HCT116 (cell line): ENCODE measurements around the gene ICA1. TPM values are rescaled to one million over a fixed set of nuclear protein-coding genes. Genes with fewer than 3 reads are reported as not detected.

Experiments used
- ATAC-seq: fragments of 200-7000 bp; cut with Tn5 transposase; 2 replicates; pipeline ENCODE4 v1.9.1; 2020; ENCODE audit warnings: mild to moderate bottlenecking, moderate library complexity
- BruUV-seq: library from RNA; stranded (reverse); fragments of 400-500 nt; replicated peaks from 2 replicates; lab custom pipeline; 2021; lab: Mats Ljungman, UMichigan
- CTCF ChIA-PET: fragments of 300-600 bp; sonication (Branson Sonifier 250); formaldehyde crosslinking; loops from one replicate; lab custom pipeline; 2021; ENCODE audit warnings: antibody characterized with exemption; lab: Charles Lee
- POLR2A ChIA-PET: fragments of 300-600, 350-600 bp; sonication (Branson Sonifier 250); formaldehyde crosslinking; loops from one replicate; lab custom pipeline; 2021; ENCODE audit warnings: antibody characterized with exemption; lab: Charles Lee
- RAD21 ChIA-PET, 2 experiments: fragments of 300-600 bp; sonication (Branson Sonifier 250); formaldehyde crosslinking; loops; one replicate each; lab custom pipeline; 2023; ENCODE audit warnings: low total read pairs in 2 of 2; ENCODE audit not compliant: uncharacterized antibody in 2 of 2, unreplicated experiment in 2 of 2, low non-redundant PET in 1 of 2; lab: Charles Lee
- DNase-seq: peaks from one replicate; pipeline ENCODE4 v3.0.0-alpha.2; 2010; ENCODE audit warnings: low read depth, low spot score
- H2AFZ ChIP-seq: fragments of 200-600 bp; shearing (Covaris generic), sonication (generic); 2 replicates; pipeline ENCODE4 v1.6.1; 2017; ENCODE audit warnings: low read depth, mixed run types, mixed read lengths, antibody characterized with exemption, low read length; ENCODE audit not compliant: poor library complexity, severe bottlenecking
- H3K27ac ChIP-seq: 2 replicates; pipeline ENCODE4 v1.5.1; 2012; ENCODE audit warnings: low read depth, low read length
- H3K27me3 ChIP-seq: fragments of 200-600 bp; sonication (generic); 2 replicates; pipeline ENCODE4 v1.6.1; 2016; ENCODE audit warnings: mixed run types, low read length, mixed read lengths; ENCODE audit not compliant: insufficient read depth
- H3K36me3 ChIP-seq, 2 experiments: fragments of 200-500 bp in 1 of 2; fragments of 200-600 bp in 1 of 2; sonication (Bioruptor generic) in 1 of 2; sonication (generic) in 1 of 2; 2 replicates each; pipeline versions ENCODE4 v1.5.1 to v1.6.1; 2014 to 2016; ENCODE audit warnings: low read length in 2 of 2, inconsistent platforms in 1 of 2, mixed read lengths in 1 of 2, mixed run types in 1 of 2; ENCODE audit not compliant: insufficient read depth in 2 of 2, control insufficient read depth in 1 of 2
- H3K4me1 ChIP-seq, 2 experiments: fragments of 200-600 bp in 1 of 2; sonication (generic) in 1 of 2; 2 replicates each; pipeline versions ENCODE4 v1.5.1 to v1.6.1; 2012 to 2017; ENCODE audit warnings: low read length in 2 of 2, inconsistent platforms in 1 of 2, mild to moderate bottlenecking in 1 of 2, mixed read lengths in 1 of 2, mixed run types in 1 of 2, moderate library complexity in 1 of 2; ENCODE audit not compliant: insufficient read depth in 2 of 2, control insufficient read depth in 1 of 2
- H3K4me2 ChIP-seq: fragments of 200-600 bp; sonication (generic); 2 replicates; pipeline ENCODE4 v1.6.1; 2017; ENCODE audit warnings: mixed run types, low read length, mixed read lengths
- H3K4me3 ChIP-seq, 2 experiments: fragments of 200-600 bp in 1 of 2; sonication (generic) in 1 of 2; replicated peaks in 1 of 2; 2 replicates each; pipeline ENCODE4 v1.5.1; 2011 to 2016; ENCODE audit warnings: low read length in 2 of 2, control low read depth in 1 of 2, low read depth in 1 of 2, mild to moderate bottlenecking in 1 of 2, mixed read lengths in 1 of 2, mixed run types in 1 of 2
- H3K79me2 ChIP-seq: fragments of 200-600 bp; sonication (generic); 2 replicates; pipeline ENCODE4 v1.6.1; 2017; ENCODE audit warnings: mild to moderate bottlenecking, mixed run types, low read length, moderate library complexity, mixed read lengths; ENCODE audit not compliant: insufficient read depth
- H3K9ac ChIP-seq: fragments of 200-600 bp; sonication (generic); 2 replicates; pipeline ENCODE4 v1.6.1; 2016; ENCODE audit warnings: low read length, mixed read lengths
- H3K9me2 ChIP-seq: fragments of 200-600 bp; sonication (generic), shearing (Covaris generic); 2 replicates; pipeline ENCODE4 v1.6.1; 2017; ENCODE audit warnings: mixed run types, mild to moderate bottlenecking, moderate library complexity; ENCODE audit not compliant: insufficient read depth
- H3K9me3 ChIP-seq, 2 experiments: fragments of 200-500 bp in 1 of 2; fragments of 200-600 bp in 1 of 2; sonication (Bioruptor generic) in 1 of 2; sonication (generic) in 1 of 2; 2 replicates each; pipeline ENCODE4 v1.6.1; 2014 to 2017; ENCODE audit warnings: low read length in 2 of 2, mixed read lengths in 2 of 2, inconsistent platforms in 1 of 2, low read depth in 1 of 2, mild to moderate bottlenecking in 1 of 2, mixed run types in 1 of 2, moderate library complexity in 1 of 2; ENCODE audit not compliant: control insufficient read depth in 1 of 2, insufficient read depth in 1 of 2
- H4K20me1 ChIP-seq: fragments of 200-600 bp; sonication (generic), shearing (Covaris generic); 2 replicates; pipeline ENCODE4 v1.6.1; 2017; ENCODE audit warnings: mixed run types, mild to moderate bottlenecking, moderate library complexity; ENCODE audit not compliant: insufficient read depth
- CBX3 ChIP-seq: IDR thresholded peaks from 2 replicates; pipeline ENCODE4 v1.6.1; 2012; ENCODE audit warnings: low read depth
- EGR1 ChIP-seq: IDR thresholded peaks from 2 replicates; pipeline ENCODE4 v1.6.1; 2012; ENCODE audit warnings: low read depth
- ELF1 ChIP-seq: IDR thresholded peaks from 2 replicates; pipeline ENCODE4 v1.6.1; 2012; ENCODE audit warnings: low read depth, borderline replicate concordance
- EZH2phosphoT487 ChIP-seq: fragments of 200-600 bp; IDR thresholded peaks from 2 replicates; pipeline ENCODE4 v1.6.1; 2018; ENCODE audit warnings: antibody characterized with exemption, borderline replicate concordance
- POLR2A ChIP-seq: IDR thresholded peaks from 2 replicates; pipeline ENCODE4 v1.7.0; 2011; ENCODE audit warnings: borderline replicate concordance; ENCODE audit not compliant: insufficient read depth, insufficient read length; ENCODE audit errors: extremely low read depth
- POLR2AphosphoS5 ChIP-seq: IDR thresholded peaks from 2 replicates; pipeline ENCODE4 v1.6.1; 2011; ENCODE audit warnings: mild to moderate bottlenecking, low read depth, low read length, moderate library complexity
- RAD21 ChIP-seq: IDR thresholded peaks from 2 replicates; pipeline ENCODE4 v1.6.1; 2012; ENCODE audit warnings: low read depth, mild to moderate bottlenecking
- REST ChIP-seq: IDR thresholded peaks from 2 replicates; pipeline ENCODE4 v1.6.1; 2012; ENCODE audit warnings: low read depth
- SIN3A ChIP-seq: IDR thresholded peaks from 2 replicates; pipeline ENCODE4 v1.6.1; 2012; ENCODE audit warnings: low read depth
- ZNF274 ChIP-seq: fragments of 200-500 bp; sonication (Bioruptor generic); IDR thresholded peaks from 2 replicates; pipeline ENCODE4 v1.6.1; 2014; ENCODE audit warnings: mild to moderate bottlenecking, low read depth, low read length, inconsistent platforms
- intact Hi-C: fragments of 100-400 bp; cut with micrococcal nuclease; formaldehyde crosslinking; loops from 2 replicates; pipeline ENCODE4 v1.10.0; 2022
- total RNA-seq: library from RNA; stranded (reverse); gene quantifications from one replicate; pipeline ENCODE4 v1.2.1, GENCODE V29; 2021; ENCODE audit not compliant: unreplicated experiment
- TF ChIP-seq, protein P1 (sequence below): IDR thresholded peaks from 2 replicates; pipeline ENCODE4 v1.6.1; 2011; ENCODE audit warnings: mild to moderate bottlenecking, low read length, moderate library complexity; ENCODE audit not compliant: insufficient replicate concordance; ENCODE audit errors: extremely low read depth
- TF ChIP-seq, protein P2 (sequence below), 3 experiments: fragments of 200-600 bp in 1 of 3; sonication (generic) in 1 of 3; IDR thresholded peaks in 2 of 3; conservative IDR thresholded peaks in 1 of 3; 2 replicates each; pipeline ENCODE4 v1.5.1; 2012 to 2017; ENCODE audit warnings: low read depth in 2 of 3, low read length in 2 of 3, antibody characterized with exemption in 1 of 3, borderline replicate concordance in 1 of 3, control low read depth in 1 of 3, mild to moderate bottlenecking in 1 of 3, mixed read lengths in 1 of 3, mixed run types in 1 of 3, moderate library complexity in 1 of 3; ENCODE audit not compliant: insufficient read depth in 1 of 3

Gene ICA1
- total RNA-seq, 1 experiment from 2014 or later = 16.4 TPM

DNA sequence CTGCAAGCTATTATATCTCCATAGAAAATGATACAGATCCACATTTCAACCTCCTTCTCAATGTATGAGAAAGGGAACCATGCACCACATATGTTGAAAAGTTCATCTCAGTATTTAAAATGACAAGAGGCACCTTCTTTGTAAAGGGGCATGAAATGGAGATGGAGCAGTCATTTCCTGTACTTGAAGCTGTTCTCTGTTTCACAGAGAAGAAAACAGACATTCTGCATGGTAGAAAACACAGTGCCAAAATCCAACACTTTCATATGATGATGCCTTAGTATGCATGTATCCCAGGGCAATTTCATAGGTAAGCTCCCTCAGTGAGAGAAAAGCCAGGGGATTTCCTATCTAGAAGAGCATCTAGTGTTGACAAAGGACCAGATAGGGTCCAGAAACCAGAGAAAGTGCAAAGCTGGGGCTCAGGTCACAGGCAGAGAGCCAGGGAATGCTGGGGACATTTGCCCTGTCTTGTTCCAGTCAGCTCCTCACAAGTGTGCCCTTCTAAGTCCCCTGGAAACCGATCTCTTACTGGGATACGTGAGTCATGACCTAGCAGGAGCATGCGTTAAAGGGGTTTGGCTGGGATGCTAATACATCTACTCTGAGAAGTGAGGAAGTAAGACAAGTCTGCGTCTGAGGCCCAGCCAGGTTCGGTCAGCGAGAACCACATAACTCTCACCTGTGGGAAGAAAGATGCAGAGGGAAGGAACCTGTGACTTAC, 118.7 kb downstream of the ICA1 start:
- BruUV-seq = no TSS peak
- H3K9me3 ChIP-seq = no peaks in the 10 kb centered on the region
- ChIA-PET POLR2A (no interaction called here), RAD21 (no interaction called here), CTCF (no interaction called here)
- no peaks in the 10 kb centered on the region for H3K79me2 ChIP-seq
- H3K27ac ChIP-seq = no peak overlapping the region
- TF ChIP-seq EZH2phosphoT487 (no peak), SIN3A (no peak), CBX3 (no peak), POLR2A (no peak), ZNF274 (no peak)
- ATAC-seq = no peak
- H4K20me1 ChIP-seq = no peaks in the 10 kb centered on the region
- no peaks in the 10 kb centered on the region for H3K4me1 ChIP-seq
- no peak overlapping the region for H2AFZ ChIP-seq
- H3K27me3 ChIP-seq = no peaks in the 10 kb centered on the region
- H3K4me3 ChIP-seq = no peak overlapping the region
- H3K9ac ChIP-seq = no peak overlapping the region
- DNase-seq = no peak
- H3K9me2 ChIP-seq = no peaks in the 10 kb centered on the region
- intact Hi-C loops = no loop called here
- H3K36me3 ChIP-seq = no peaks in the 10 kb centered on the region
- H3K4me2 ChIP-seq = no peak overlapping the region

GRCh38 chr7:8142477-8142876, 119.5 kb downstream of the ICA1 start:
- Histone ChIP-seq H3K36me3 (no peaks in the 10 kb centered on the region), H4K20me1 (no peaks in the 10 kb centered on the region), H3K4me3 (no peak overlapping the region), H3K4me1 (no peaks in the 10 kb centered on the region), H3K79me2 (no peaks in the 10 kb centered on the region), H3K27ac (no peak overlapping the region), H3K9me2 (no peaks in the 10 kb centered on the region), H3K9me3 (no peaks in the 10 kb centered on the region), H3K4me2 (no peak overlapping the region), H3K27me3 (no peaks in the 10 kb centered on the region), H3K9ac (no peak overlapping the region), H2AFZ (no peak overlapping the region)
- POLR2A ChIA-PET = no interaction called here
- ATAC-seq (no peak), DNase-seq (no peak)
- intact Hi-C loops = no loop called here
- RAD21 ChIA-PET = no interaction called here
- no TSS peak for BruUV-seq
- CTCF ChIA-PET = no interaction called here
- TF ChIP-seq ELF1 (no peak), EGR1 (no peak), RAD21 (no peak), POLR2AphosphoS5 (no peak), REST (no peak), CBX3 (no peak)
- TF ChIP-seq, protein P1, sequence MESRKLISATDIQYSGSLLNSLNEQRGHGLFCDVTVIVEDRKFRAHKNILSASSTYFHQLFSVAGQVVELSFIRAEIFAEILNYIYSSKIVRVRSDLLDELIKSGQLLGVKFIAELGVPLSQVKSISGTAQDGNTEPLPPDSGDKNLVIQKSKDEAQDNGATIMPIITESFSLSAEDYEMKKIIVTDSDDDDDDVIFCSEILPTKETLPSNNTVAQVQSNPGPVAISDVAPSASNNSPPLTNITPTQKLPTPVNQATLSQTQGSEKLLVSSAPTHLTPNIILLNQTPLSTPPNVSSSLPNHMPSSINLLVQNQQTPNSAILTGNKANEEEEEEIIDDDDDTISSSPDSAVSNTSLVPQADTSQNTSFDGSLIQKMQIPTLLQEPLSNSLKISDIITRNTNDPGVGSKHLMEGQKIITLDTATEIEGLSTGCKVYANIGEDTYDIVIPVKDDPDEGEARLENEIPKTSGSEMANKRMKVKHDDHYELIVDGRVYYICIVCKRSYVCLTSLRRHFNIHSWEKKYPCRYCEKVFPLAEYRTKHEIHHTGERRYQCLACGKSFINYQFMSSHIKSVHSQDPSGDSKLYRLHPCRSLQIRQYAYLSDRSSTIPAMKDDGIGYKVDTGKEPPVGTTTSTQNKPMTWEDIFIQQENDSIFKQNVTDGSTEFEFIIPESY = no peak
- TF ChIP-seq, protein P2, sequence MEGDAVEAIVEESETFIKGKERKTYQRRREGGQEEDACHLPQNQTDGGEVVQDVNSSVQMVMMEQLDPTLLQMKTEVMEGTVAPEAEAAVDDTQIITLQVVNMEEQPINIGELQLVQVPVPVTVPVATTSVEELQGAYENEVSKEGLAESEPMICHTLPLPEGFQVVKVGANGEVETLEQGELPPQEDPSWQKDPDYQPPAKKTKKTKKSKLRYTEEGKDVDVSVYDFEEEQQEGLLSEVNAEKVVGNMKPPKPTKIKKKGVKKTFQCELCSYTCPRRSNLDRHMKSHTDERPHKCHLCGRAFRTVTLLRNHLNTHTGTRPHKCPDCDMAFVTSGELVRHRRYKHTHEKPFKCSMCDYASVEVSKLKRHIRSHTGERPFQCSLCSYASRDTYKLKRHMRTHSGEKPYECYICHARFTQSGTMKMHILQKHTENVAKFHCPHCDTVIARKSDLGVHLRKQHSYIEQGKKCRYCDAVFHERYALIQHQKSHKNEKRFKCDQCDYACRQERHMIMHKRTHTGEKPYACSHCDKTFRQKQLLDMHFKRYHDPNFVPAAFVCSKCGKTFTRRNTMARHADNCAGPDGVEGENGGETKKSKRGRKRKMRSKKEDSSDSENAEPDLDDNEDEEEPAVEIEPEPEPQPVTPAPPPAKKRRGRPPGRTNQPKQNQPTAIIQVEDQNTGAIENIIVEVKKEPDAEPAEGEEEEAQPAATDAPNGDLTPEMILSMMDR (IDR thresholded peaks at IDR 0.05 in 2 of 3, conservative IDR thresholded peaks at IDR 0.05 in 1 of 3; ENCODE audit: borderline replicate concordance in 1 of 3, insufficient read depth in 1 of 3, low read depth in 2 of 3, low read length in 2 of 3) = no peak
